GM15510 (cell line): Measurements from ENCODE around the gene CTNNA3.

ENCODE experiments used
- POLR2A ChIP-seq: IDR thresholded peaks from 3 replicates; pipeline ENCODE4 v1.6.1; 2011; ENCODE audit warnings: borderline replicate concordance; ENCODE audit not compliant: insufficient read length; ENCODE audit errors: extremely low read depth

The CTNNA3 gene

GRCh38 chr10:66365686-66366085 lies 1330.3 kb downstream of the CTNNA3 start:
- no peak for TF ChIP-seq POLR2A

GRCh38 chr10:66362522-66362921 lies 1333.5 kb downstream of the CTNNA3 start:
- TF ChIP-seq POLR2A, result no peak

DNA sequence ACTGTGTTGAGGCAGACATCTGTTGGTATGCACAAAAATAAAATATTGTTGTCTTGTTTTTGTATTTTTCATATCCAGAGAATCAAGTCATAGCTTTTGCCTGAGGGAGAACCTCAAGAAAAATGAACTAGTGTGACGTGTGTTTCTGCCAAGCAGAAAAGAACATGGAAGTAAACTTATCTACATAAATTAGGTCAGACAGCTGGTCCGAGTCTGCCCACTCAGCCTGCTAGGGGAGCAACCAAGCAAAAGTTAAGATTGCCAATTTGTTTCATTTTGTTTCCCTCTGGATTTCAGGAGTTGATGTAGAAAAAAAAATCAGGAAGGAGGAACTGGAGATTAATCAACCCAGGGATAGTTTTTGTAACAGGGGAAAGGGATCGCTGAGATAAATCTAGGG lies 1342.6 kb downstream of the CTNNA3 start:
- no peak for TF ChIP-seq POLR2A

DNA sequence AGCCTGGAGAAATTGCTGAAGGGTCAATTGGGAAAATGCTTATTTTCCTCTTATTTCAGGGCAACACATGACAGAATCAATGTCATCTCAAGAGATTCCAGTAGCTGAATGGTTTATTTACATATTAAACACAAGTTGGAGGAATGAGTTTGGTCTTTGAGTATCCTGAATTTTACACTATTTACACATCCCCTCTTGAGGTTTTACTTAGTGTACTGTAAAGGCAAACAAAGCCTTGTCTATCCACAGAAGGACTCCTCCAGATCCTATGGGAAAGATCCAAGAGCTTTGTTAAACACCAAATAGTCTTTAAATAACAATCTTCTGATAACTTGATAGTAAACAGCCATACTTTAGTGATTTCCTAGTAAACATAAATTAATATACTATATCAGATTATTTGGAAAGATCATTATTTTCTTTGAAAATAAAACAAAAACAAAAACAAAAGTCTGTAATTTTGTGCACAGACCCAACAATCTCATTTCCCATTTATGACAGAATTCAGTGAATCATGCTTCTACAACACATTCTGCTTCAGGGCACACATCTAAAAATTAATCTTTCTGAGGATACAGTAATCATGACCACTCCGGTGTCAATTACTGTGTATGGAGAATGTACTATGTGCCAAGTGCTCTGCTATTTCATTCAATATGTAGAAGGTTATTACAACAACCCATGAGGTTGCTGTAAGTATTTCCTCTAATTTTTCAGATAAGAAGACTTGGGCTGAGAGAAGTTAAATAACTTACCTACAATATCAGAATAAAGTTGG lies 1345.2 kb downstream of the CTNNA3 start:
- TF ChIP-seq POLR2A, result no peak

DNA sequence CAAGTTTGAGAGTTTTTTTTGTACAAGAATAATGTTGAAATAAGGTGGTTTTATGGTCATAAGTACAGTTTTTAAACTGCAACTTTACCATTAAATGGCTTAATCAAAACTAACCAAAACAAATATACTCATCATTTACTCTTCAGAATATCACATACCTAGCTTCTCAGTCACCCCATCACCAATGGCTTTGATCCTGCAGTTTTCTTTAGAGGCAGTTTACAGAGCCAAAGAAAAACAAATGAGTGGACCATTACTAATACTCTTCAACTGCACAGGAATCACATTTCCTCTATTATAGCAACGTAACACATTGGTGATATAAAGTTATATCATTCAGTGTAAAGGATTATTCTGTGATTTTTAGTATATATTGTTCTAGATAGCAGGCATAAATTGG lies 1346.3 kb downstream of the CTNNA3 start:
- no peak for TF ChIP-seq POLR2A

- no peak for TF ChIP-seq POLR2A
Observed at GRCh38 chr10:66349076-66349475, 1346.9 kb downstream of the CTNNA3 start.

GRCh38 chr10:66337211-66337610 lies 1358.8 kb downstream of the CTNNA3 start:
- TF ChIP-seq POLR2A, result no peak

DNA sequence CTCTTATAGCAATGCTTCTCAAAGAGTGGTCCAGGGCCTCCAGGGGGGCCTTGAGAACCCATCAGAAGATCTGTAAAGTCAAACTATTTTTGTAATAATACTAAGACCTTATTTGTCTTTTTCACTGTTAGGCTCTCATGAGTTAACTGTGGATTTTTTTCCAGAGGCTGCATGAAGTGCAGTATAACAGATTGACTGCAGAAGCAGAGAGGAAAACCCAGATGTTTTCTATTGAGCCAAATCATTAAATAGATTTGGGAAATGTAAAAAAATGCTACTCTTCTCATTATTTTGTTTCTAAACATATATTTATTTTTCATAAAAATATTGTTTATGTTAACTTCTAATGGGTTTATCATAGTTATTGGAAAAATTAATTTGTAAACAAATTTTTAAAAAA lies 1359.2 kb downstream of the CTNNA3 start:
- no peak for TF ChIP-seq POLR2A

- no peak for TF ChIP-seq POLR2A
Observed at GRCh38 chr10:66329147-66329546, 1366.8 kb downstream of the CTNNA3 start.

GRCh38 chr10:66326876-66327275 lies 1369.1 kb downstream of the CTNNA3 start:
- TF ChIP-seq POLR2A, result no peak

- TF ChIP-seq POLR2A, result no peak
Observed at GRCh38 chr10:66322777-66323176, 1373.2 kb downstream of the CTNNA3 start.

GRCh38 chr10:66321723-66322665 lies 1374.0 kb downstream of the CTNNA3 start:
- TF ChIP-seq POLR2A, result no peak

- no peak for TF ChIP-seq POLR2A
Observed at GRCh38 chr10:66318761-66319160, 1377.2 kb downstream of the CTNNA3 start.

DNA sequence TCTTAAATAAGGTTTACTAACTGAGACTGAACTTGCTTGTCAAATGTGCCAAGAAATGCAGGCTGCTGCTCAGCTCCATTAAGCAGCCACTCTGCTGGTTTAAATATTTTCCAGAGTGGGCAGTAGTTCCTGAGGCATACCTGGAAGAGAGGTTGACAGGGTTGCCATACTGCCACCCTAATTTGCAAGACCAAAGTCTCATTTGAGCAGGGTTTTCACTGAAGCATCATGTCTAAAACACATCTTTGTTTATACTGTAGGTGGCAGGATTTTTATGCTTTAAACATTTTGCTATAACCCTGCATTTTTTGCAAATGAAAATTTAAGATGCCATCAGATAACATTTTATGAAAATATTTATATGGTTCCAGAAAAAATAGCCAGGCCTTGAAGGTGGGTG lies 1388.2 kb downstream of the CTNNA3 start:
- no peak for TF ChIP-seq POLR2A

GRCh38 chr10:66301078-66301477 lies 1394.9 kb downstream of the CTNNA3 start:
- no peak for TF ChIP-seq POLR2A
